SK-N-SH (cell line): ENCODE measurements around the gene ACADS. TPM values are rescaled to one million over a fixed set of nuclear protein-coding genes. Genes with fewer than 3 reads are reported as not detected.
A peak's percentile ranks its signal among the peaks of the same experiment; 100 is the strongest.

Experiments
- CTCF ChIA-PET: fragments of 300-600, 350-600 bp; formaldehyde crosslinking; extraction: SDS; loops from one replicate; lab custom pipeline; 2021; lab: Yijun Ruan, JAX
- POLR2A ChIA-PET: fragments of 350-600 bp; sonication (Branson Sonifier 250); formaldehyde crosslinking; extraction: SDS; loops from one replicate; lab custom pipeline; 2020; ENCODE audit warnings: antibody characterized with exemption, inconsistent platforms; lab: Yijun Ruan, JAX
- DNase-seq: peaks from one replicate; pipeline ENCODE4 v3.0.0; 2012
- H2AFZ ChIP-seq: fragments of 200-600 bp; sonication (generic); 2 replicates; pipeline ENCODE4 v1.8.1; 2016; ENCODE audit warnings: antibody characterized with exemption, mild to moderate bottlenecking, low read depth
- H3F3A ChIP-seq: fragments of 200-600 bp; sonication (generic); replicated peaks from 2 replicates; pipeline ENCODE3; 2016; ENCODE audit warnings: antibody characterized with exemption, mild to moderate bottlenecking; ENCODE audit not compliant: insufficient read depth
- H3K27ac ChIP-seq, 2 experiments: fragments of 200-500 bp in 1 of 2; fragments of 200-600 bp in 1 of 2; sonication (Bioruptor generic) in 1 of 2; sonication (generic), shearing (Covaris generic) in 1 of 2; 2 replicates each; pipeline versions ENCODE4 v1.5.1 to v1.6.1; 2014 to 2016; ENCODE audit warnings: low read depth in 2 of 2, inconsistent platforms in 1 of 2, low read length in 1 of 2, mild to moderate bottlenecking in 1 of 2, mixed read lengths in 1 of 2
- H3K27me3 ChIP-seq: fragments of 200-600 bp; sonication (generic), shearing (Covaris generic); 2 replicates; pipeline ENCODE4 v1.6.1; 2016; ENCODE audit warnings: mixed run types; ENCODE audit not compliant: insufficient read depth
- H3K36me3 ChIP-seq, 2 experiments: fragments of 200-500 bp in 1 of 2; fragments of 200-600 bp in 1 of 2; sonication (Bioruptor generic) in 1 of 2; sonication (generic) in 1 of 2; replicated peaks in 1 of 2; 2 replicates each; pipeline versions ENCODE3 to v1.5.1; 2014 to 2016; ENCODE audit warnings: low read length in 1 of 2, mild to moderate bottlenecking in 1 of 2; ENCODE audit not compliant: insufficient read depth in 2 of 2, control insufficient read depth in 1 of 2
- H3K4me1 ChIP-seq, 2 experiments: fragments of 200-500 bp in 1 of 2; fragments of 200-600 bp in 1 of 2; sonication (Bioruptor generic) in 1 of 2; sonication (generic), shearing (Covaris generic) in 1 of 2; 2 replicates each; pipeline versions ENCODE4 v1.5.1 to v1.6.1; 2014 to 2016; ENCODE audit warnings: low read depth in 1 of 2, low read length in 1 of 2, mixed run types in 1 of 2; ENCODE audit not compliant: insufficient read depth in 2 of 2, control insufficient read depth in 1 of 2
- H3K4me2 ChIP-seq: fragments of 200-600 bp; sonication (generic), shearing (Covaris generic); 2 replicates; pipeline ENCODE4 v1.6.1; 2017; ENCODE audit warnings: mixed run types
- H3K4me3 ChIP-seq, 2 experiments: fragments of 200-500 bp in 1 of 2; fragments of 200-600 bp in 1 of 2; sonication (Bioruptor generic) in 1 of 2; sonication (generic), shearing (Covaris generic) in 1 of 2; 2 replicates each; pipeline versions ENCODE4 v1.5.1 to v1.8.1; 2014 to 2016; ENCODE audit warnings: low read depth in 2 of 2, inconsistent platforms in 1 of 2, low read length in 1 of 2, mild to moderate bottlenecking in 1 of 2, mixed read lengths in 1 of 2, moderate library complexity in 1 of 2
- H3K79me2 ChIP-seq: fragments of 200-600 bp; sonication (generic); 2 replicates; pipeline ENCODE4 v1.8.1; 2017; ENCODE audit warnings: mild to moderate bottlenecking; ENCODE audit not compliant: insufficient read depth
- H3K9ac ChIP-seq: fragments of 200-600 bp; sonication (generic); 2 replicates; pipeline ENCODE4 v1.6.1; 2017; ENCODE audit warnings: mixed run types
- H3K9me2 ChIP-seq: fragments of 200-600 bp; sonication (generic); 2 replicates; pipeline ENCODE4 v1.6.1; 2017; ENCODE audit warnings: mixed run types
- H3K9me3 ChIP-seq: fragments of 200-600 bp; sonication (generic); 2 replicates; pipeline ENCODE4 v1.6.1; 2017; ENCODE audit warnings: mixed run types, mild to moderate bottlenecking, moderate library complexity
- H4K20me1 ChIP-seq: fragments of 200-600 bp; sonication (generic); 2 replicates; pipeline ENCODE4 v1.6.1; 2017; ENCODE audit warnings: mild to moderate bottlenecking, mixed run types; ENCODE audit not compliant: insufficient read depth
- CTCF ChIP-seq: fragments of 200-600 bp; sonication (generic); IDR thresholded peaks from 2 replicates; pipeline ENCODE4 v1.6.1; 2017; ENCODE audit warnings: antibody characterized with exemption, mild to moderate bottlenecking, moderate library complexity
- FOXJ3 ChIP-seq: sonication (generic); formaldehyde crosslinking; IDR thresholded peaks from 2 replicates; pipeline ENCODE4 v1.5.1; 2020; ENCODE audit warnings: mild to moderate bottlenecking, missing genetic modification reagents
- FOXM1 ChIP-seq: IDR thresholded peaks from 2 replicates; pipeline ENCODE4 v1.4.0; 2012; ENCODE audit warnings: low read depth, mild to moderate bottlenecking
- GATA2 ChIP-seq: sonication (generic); formaldehyde crosslinking; IDR thresholded peaks from 2 replicates; pipeline ENCODE4 v1.5.0; 2020; ENCODE audit warnings: mild to moderate bottlenecking, missing genetic modification reagents
- MEF2A ChIP-seq: IDR thresholded peaks from 2 replicates; pipeline ENCODE4 v1.4.0; 2012; ENCODE audit warnings: low read depth, borderline replicate concordance
- NFIC ChIP-seq: IDR thresholded peaks from 2 replicates; pipeline ENCODE4 v1.4.0; 2012; ENCODE audit warnings: borderline replicate concordance
- RAD21 ChIP-seq: IDR thresholded peaks from 2 replicates; pipeline ENCODE4 v1.6.1; 2012; ENCODE audit warnings: mild to moderate bottlenecking, low read length
- SIN3A ChIP-seq: IDR thresholded peaks from 2 replicates; pipeline ENCODE4 v1.6.1; 2012; ENCODE audit warnings: low read depth, mild to moderate bottlenecking, low read length, moderate library complexity, borderline replicate concordance
- TEAD4 ChIP-seq: IDR thresholded peaks from 2 replicates; pipeline ENCODE4 v1.4.0; 2012; ENCODE audit warnings: mild to moderate bottlenecking, borderline replicate concordance; ENCODE audit not compliant: insufficient read depth
- USF2 ChIP-seq: fragments of 150-350 bp; IDR thresholded peaks from 2 replicates; pipeline ENCODE4 v1.6.1; 2017; ENCODE audit warnings: antibody characterized with exemption, low read length, low read depth, borderline replicate concordance
- WGBS: methylation state at CpG from one replicate; pipeline ENCODE4 v1.1.6; 2017; ENCODE audit warnings: low lambda C conversion rate; 5-methylcytosine and 5-hydroxymethylcytosine counted together
- polyA plus RNA-seq, 3 experiments: library from polyadenylated mRNA; depleted of rRNA; stranded (reverse); fragments of >200 nt; gene quantifications; 2 replicates each; pipeline ENCODE4 v1.2.3, GENCODE V29; 2012
- TF ChIP-seq, protein P1 (sequence below): IDR thresholded peaks from 2 replicates; pipeline ENCODE4 v1.4.0; 2012; ENCODE audit warnings: low read depth, borderline replicate concordance

The ACADS gene
- polyA plus RNA-seq, 1 of the 3 experiments (the other 2 are of a cell fraction) = 4.9 TPM

DNA sequence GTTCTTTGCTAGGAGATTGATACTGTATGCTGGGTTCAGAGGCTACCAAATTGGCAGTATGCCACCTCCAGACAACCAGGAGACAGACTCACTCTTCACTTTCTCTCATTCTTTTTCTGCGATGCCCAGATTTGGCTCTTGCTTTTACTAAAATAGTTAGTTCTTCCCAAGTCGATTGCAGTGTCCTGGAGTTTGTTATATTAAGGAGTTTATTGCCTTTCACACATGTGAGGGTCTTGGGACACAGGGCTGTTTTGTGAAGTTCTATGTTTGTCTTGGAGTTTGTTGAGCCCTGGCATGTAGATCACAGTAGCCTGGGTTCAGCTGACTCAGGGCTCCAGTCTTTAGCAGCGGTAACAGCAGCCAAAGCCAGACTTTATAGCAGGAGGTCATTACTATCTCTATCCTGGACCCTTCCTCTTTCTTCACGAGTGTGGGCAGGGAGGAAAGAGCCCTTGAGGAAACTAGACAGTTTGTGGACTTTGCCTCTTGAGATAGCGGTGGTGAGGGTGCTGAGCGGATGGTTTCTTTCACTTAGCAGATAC, 37.0 kb upstream of the ACADS start:
- POLR2A ChIA-PET = interaction anchor here (1.2 kb wide), 1 partner anchor 39 kb away, joined by 5 read pairs; no protein-coding TSS in a partner anchor
- Histone ChIP-seq H3K27ac (peak overlapping the region in 1 of 2 experiments; percentile 99; a peak in 1 of 4 replicates), H3K4me2 (peak overlapping the region; percentile 81), H3K9me2 (no peaks in the 10 kb centered on the region), H3K9ac (peak overlapping the region; percentile 88; the same call in 1 of the 2 replicates), H2AFZ (no peak overlapping the region), H3K36me3 (peaks cover 0 to 4% of the 10 kb centered on the region in 2 experiments)
- 40% methylated on average over 6 of the region's 6 CpGs for WGBS
- TF ChIP-seq MEF2A (no peak), RAD21 (no peak), NFIC (peak; percentile 28; the same call in 1 of the 2 replicates), CTCF (no peak), SIN3A (0 out of 2 replicates have a peak, but pooled peaks have one; percentile 10)
- TF ChIP-seq, all 33 proteins: peak for 2
- peak overlapping the region; percentile 87 to 90 for H3K4me3 ChIP-seq
- H3K4me1 ChIP-seq = peaks cover 4 to 21% of the 10 kb centered on the region in 2 experiments; a peak in 3 of 4 replicates
- peaks cover 4% of the 10 kb centered on the region for H3F3A ChIP-seq
- H4K20me1 ChIP-seq = peaks cover 57% of the 10 kb centered on the region
- H3K9me3 ChIP-seq = no peaks in the 10 kb centered on the region
- CTCF ChIA-PET = interaction anchor here (0.8 to 5.6 kb wide), 8 partner anchors 10 to 283 kb away, joined by 3 to 34 read pairs (median 4); no protein-coding TSS in a partner anchor
- no peaks in the 10 kb centered on the region for H3K27me3 ChIP-seq
- H3K79me2 ChIP-seq = peaks cover 65% of the 10 kb centered on the region
- no peak for DNase-seq

GRCh38 chr12:120689397-120690082, 36.1 kb upstream of the ACADS start:
- WGBS = 92% methylated on average over 3 of the region's 6 CpGs
- H3F3A ChIP-seq = peaks cover 4% of the 10 kb centered on the region
- no peak for DNase-seq
- POLR2A ChIA-PET = no interaction called here
- H2AFZ ChIP-seq = no peak overlapping the region
- peaks cover 58% of the 10 kb centered on the region for H4K20me1 ChIP-seq
- H3K36me3 ChIP-seq = peaks cover 9 to 11% of the 10 kb centered on the region in 2 experiments
- peaks cover 70% of the 10 kb centered on the region for H3K79me2 ChIP-seq
- H3K4me3 ChIP-seq = peak overlapping the region; percentile 87 to 90; a peak in 2 of 4 replicates
- H3K27me3 ChIP-seq = no peaks in the 10 kb centered on the region
- TF ChIP-seq TEAD4 = no peak
- TF ChIP-seq FOXM1 = no peak
- no peak for TF ChIP-seq USF2
- no peak for TF ChIP-seq GATA2 (CRISPR knock-in tag)
- TF ChIP-seq, protein P1, sequence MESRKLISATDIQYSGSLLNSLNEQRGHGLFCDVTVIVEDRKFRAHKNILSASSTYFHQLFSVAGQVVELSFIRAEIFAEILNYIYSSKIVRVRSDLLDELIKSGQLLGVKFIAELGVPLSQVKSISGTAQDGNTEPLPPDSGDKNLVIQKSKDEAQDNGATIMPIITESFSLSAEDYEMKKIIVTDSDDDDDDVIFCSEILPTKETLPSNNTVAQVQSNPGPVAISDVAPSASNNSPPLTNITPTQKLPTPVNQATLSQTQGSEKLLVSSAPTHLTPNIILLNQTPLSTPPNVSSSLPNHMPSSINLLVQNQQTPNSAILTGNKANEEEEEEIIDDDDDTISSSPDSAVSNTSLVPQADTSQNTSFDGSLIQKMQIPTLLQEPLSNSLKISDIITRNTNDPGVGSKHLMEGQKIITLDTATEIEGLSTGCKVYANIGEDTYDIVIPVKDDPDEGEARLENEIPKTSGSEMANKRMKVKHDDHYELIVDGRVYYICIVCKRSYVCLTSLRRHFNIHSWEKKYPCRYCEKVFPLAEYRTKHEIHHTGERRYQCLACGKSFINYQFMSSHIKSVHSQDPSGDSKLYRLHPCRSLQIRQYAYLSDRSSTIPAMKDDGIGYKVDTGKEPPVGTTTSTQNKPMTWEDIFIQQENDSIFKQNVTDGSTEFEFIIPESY = no peak
- no peak for TF ChIP-seq FOXJ3
- no peaks in the 10 kb centered on the region for H3K9me3 ChIP-seq
- peak overlapping the region; percentile 81 for H3K4me2 ChIP-seq
- H3K9ac ChIP-seq = no peak overlapping the region
- H3K9me2 ChIP-seq = no peaks in the 10 kb centered on the region
- H3K27ac ChIP-seq = no peak overlapping the region
- H3K4me1 ChIP-seq = peaks cover 4 to 21% of the 10 kb centered on the region in 2 experiments; a peak in 3 of 4 replicates
- CTCF ChIA-PET = interaction anchor here (1.6 to 5.6 kb wide), 2 partner anchors 40 to 43 kb away, joined by 8 to 34 read pairs; no protein-coding TSS in a partner anchor
